Bronchial epithelial cell (primary cell): ENCODE results near the gene NRXN3. TPM values are rescaled to one million over a fixed set of nuclear protein-coding genes. Genes with fewer than 3 reads are reported as not detected.

Experiments
- DNase-seq: peaks from one replicate; pipeline ENCODE4 v3.0.0-alpha.2; 2010; ENCODE audit warnings: low read depth
- FAIRE-seq: peaks from 2 replicates; lab custom pipeline; 2011; peaks lifted over from hg19 to GRCh38; lab: Jason Lieb, UNC
- H3K27me3 ChIP-seq: 2 replicates; pipeline ENCODE4 v1.5.1; 2011; ENCODE audit warnings: low read length; ENCODE audit not compliant: control insufficient read depth, insufficient read depth
- H3K36me3 ChIP-seq: 2 replicates; pipeline ENCODE4 v1.5.1; 2011; ENCODE audit warnings: low read length; ENCODE audit not compliant: control insufficient read depth, insufficient read depth
- H3K4me3 ChIP-seq: 2 replicates; pipeline ENCODE4 v1.5.1; 2011; ENCODE audit warnings: mild to moderate bottlenecking, low read depth, low read length, control low read depth
- total RNA-seq: library from RNA; depleted of rRNA; stranded (reverse); fragments of >200 nt; gene quantifications from 2 replicates; pipeline ENCODE4 v1.2.1, GENCODE V29; 2014
- TF ChIP-seq, protein P1 (sequence below): IDR thresholded peaks from 2 replicates; pipeline ENCODE4 v1.5.1; 2011; ENCODE audit warnings: mild to moderate bottlenecking, moderate library complexity, low read length, control low read depth, inconsistent platforms; ENCODE audit not compliant: insufficient read depth, severe bottlenecking

The NRXN3 gene
- total RNA-seq, 1 donor from 2014 or later, result under 0.01 TPM

DNA sequence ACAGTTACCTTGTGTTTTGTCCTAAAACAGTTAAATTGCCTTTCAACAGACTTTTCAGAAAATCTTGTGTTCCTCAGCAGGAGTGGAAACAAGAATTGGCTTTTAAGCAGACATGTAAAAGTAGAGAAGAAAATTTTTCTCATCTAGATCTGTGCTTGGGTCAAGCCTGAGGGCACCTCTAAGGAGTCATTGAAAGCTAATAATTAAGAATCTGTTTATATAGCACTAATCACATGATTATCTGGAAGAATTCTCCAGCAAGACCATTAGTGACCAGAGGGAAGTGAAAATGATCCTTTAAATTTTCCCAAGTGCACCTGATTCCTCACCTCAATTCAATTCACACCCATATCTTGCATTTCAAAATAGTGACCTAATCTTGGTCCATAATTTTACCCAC, 1746.1 kb downstream of the NRXN3 start:
- FAIRE-seq, result no peak
- no peaks in the 10 kb centered on the region for H3K36me3 ChIP-seq
- H3K4me3 ChIP-seq, result no peak overlapping the region
- no peaks in the 10 kb centered on the region for H3K27me3 ChIP-seq
- DNase-seq, result no peak
- TF ChIP-seq, protein P1, sequence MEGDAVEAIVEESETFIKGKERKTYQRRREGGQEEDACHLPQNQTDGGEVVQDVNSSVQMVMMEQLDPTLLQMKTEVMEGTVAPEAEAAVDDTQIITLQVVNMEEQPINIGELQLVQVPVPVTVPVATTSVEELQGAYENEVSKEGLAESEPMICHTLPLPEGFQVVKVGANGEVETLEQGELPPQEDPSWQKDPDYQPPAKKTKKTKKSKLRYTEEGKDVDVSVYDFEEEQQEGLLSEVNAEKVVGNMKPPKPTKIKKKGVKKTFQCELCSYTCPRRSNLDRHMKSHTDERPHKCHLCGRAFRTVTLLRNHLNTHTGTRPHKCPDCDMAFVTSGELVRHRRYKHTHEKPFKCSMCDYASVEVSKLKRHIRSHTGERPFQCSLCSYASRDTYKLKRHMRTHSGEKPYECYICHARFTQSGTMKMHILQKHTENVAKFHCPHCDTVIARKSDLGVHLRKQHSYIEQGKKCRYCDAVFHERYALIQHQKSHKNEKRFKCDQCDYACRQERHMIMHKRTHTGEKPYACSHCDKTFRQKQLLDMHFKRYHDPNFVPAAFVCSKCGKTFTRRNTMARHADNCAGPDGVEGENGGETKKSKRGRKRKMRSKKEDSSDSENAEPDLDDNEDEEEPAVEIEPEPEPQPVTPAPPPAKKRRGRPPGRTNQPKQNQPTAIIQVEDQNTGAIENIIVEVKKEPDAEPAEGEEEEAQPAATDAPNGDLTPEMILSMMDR, result no peak

DNA sequence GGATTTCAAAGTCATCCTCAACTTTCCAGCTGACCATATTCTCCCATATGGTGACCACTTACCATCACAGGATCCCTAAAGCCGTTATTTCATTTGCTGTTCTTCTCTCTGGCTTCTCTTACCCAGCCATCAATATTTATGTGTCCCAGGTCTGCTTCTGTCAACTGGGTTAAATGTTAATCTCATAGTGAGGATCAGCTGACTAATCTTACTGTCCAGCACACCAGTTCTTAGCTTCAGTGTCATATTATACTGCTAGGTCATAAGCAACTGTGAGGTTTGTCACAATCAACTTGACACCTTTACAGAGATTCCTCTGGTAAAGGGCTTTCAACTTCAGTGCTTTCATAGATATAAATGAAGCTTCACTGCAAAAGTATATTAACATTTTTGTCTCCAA, 1746.7 kb downstream of the NRXN3 start:
- no peak for DNase-seq
- FAIRE-seq, result no peak
- H3K27me3 ChIP-seq, result no peaks in the 10 kb centered on the region
- no peaks in the 10 kb centered on the region for H3K36me3 ChIP-seq
- no peak overlapping the region for H3K4me3 ChIP-seq
- TF ChIP-seq, protein P1, result no peak
